ENCODE data around the gene CTPS2. TPM values are rescaled to one million over a fixed set of nuclear protein-coding genes. Genes with fewer than 3 reads are reported as not detected.

CTPS2 gene
- polyA plus RNA-seq, 3 donors: 1.4 to 3.4 (median 2.8) TPM

DNA sequence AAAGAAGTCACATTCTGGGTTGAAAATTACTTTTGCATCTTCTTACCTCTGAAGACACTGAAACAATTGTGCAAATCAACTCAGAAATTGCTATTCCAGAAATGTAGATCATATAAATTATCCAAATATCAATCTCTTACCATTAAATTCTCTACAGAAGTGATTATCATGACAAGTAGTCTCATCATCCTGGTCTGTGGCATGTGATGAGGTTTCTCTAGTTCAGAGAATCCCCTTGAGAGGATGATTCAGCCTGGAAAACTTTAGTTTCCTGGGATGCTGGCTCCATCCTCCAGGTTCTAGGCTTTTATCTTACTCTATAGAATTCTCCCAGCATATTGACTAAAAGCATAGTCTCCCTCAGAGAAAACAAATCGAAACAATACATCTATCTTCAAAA lies 138.7 kb downstream of the CTPS2 start:
- H3K4me3 ChIP-seq (replicated peaks in 1 of 3; ENCODE audit: low read depth in 2 of 3, low read length in 3 of 3): no peak overlapping the region
- no peaks in the 10 kb centered on the region for H3K79me2 ChIP-seq (ENCODE audit: insufficient read depth, low read length)
- H2AFZ ChIP-seq (ENCODE audit: insufficient read depth, low read depth, low read length, poor library complexity, severe bottlenecking): no peak overlapping the region
- Mint-ChIP-seq H3K9me3 (peaks cover 0 to 7% (median 3%) of the 10 kb centered on the region in 7 donors), H3K36me3 (no peaks in the 10 kb centered on the region), H3K4me1 (no peaks in the 10 kb centered on the region), H3K4me3 (no peak overlapping the region), H3K27me3 (ENCODE audit: low read depth in 3 of 3) (peaks cover 0 to 13% (median 0%) of the 10 kb centered on the region in 3 donors), H3K27ac (no peak overlapping the region)
- H3K4me1 ChIP-seq (ENCODE audit: control insufficient read depth in 1 of 2, insufficient read depth in 2 of 2, low read length in 2 of 2): no peaks in the 10 kb centered on the region
- no peaks in the 10 kb centered on the region for H3K36me3 ChIP-seq (replicated peaks in 1 of 2; ENCODE audit: control insufficient read depth in 1 of 2, insufficient read depth in 2 of 2, low read length in 2 of 2)
- no CpG with 5 or more reads among the region's 1 CpG for WGBS (ENCODE audit: insufficient coverage)
- TF ChIP-seq, protein P1, sequence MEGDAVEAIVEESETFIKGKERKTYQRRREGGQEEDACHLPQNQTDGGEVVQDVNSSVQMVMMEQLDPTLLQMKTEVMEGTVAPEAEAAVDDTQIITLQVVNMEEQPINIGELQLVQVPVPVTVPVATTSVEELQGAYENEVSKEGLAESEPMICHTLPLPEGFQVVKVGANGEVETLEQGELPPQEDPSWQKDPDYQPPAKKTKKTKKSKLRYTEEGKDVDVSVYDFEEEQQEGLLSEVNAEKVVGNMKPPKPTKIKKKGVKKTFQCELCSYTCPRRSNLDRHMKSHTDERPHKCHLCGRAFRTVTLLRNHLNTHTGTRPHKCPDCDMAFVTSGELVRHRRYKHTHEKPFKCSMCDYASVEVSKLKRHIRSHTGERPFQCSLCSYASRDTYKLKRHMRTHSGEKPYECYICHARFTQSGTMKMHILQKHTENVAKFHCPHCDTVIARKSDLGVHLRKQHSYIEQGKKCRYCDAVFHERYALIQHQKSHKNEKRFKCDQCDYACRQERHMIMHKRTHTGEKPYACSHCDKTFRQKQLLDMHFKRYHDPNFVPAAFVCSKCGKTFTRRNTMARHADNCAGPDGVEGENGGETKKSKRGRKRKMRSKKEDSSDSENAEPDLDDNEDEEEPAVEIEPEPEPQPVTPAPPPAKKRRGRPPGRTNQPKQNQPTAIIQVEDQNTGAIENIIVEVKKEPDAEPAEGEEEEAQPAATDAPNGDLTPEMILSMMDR (IDR thresholded peaks at IDR 0.05): no peak
- no peaks in the 10 kb centered on the region for H3K9me3 ChIP-seq (replicated peaks in 1 of 2; ENCODE audit: control insufficient read depth in 1 of 2, insufficient read depth in 1 of 2, low read length in 2 of 2)
- no peak overlapping the region for H3K9ac ChIP-seq (ENCODE audit: insufficient read depth, low read length, poor library complexity, severe bottlenecking)
- no peak overlapping the region for H3K27ac ChIP-seq (ENCODE audit: low read depth in 1 of 2, low read length in 2 of 2)
- DNase-seq: no peak
- no peaks in the 10 kb centered on the region for H4K20me1 ChIP-seq (ENCODE audit: insufficient read depth, low read length)
- peaks cover 0 to 10% of the 10 kb centered on the region in 2 donors for H3K27me3 ChIP-seq (ENCODE audit: control insufficient read depth in 2 of 2, insufficient read depth in 2 of 2, low read length in 2 of 2)
- intact Hi-C loops (cut with micrococcal nuclease): no loop called here
- H3K4me2 ChIP-seq (replicated peaks; ENCODE audit: extremely low read depth, low read length, poor library complexity, severe bottlenecking): no peak overlapping the region

DNA sequence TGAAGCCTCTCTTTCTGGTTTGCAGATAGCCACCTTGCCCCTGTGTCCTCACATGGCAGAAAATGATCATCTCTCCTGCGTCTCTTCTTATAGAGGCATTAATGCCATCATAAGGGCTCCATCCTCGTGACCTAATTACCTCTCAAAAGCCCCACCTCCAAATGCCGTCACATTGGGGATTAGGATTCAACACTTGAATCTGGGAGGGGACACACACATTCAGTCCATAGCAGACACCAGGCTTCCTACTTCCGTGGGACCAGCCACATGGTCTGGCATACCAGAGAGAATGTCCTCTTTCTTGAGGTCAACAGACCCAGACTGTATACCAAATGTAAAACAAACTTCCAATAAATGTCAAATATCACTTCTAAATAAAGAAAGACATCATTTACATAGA lies 144.8 kb downstream of the CTPS2 start:
- Histone ChIP-seq H2AFZ (ENCODE audit: insufficient read depth, low read depth, low read length, poor library complexity, severe bottlenecking) (no peak overlapping the region), H3K27ac (ENCODE audit: low read depth in 1 of 2, low read length in 2 of 2) (no peak overlapping the region), H3K9me3 (replicated peaks in 1 of 2; ENCODE audit: control insufficient read depth in 1 of 2, insufficient read depth in 1 of 2, low read length in 2 of 2) (no peaks in the 10 kb centered on the region), H3K36me3 (replicated peaks in 1 of 2; ENCODE audit: control insufficient read depth in 1 of 2, insufficient read depth in 2 of 2, low read length in 2 of 2) (no peaks in the 10 kb centered on the region), H3K4me2 (replicated peaks; ENCODE audit: extremely low read depth, low read length, poor library complexity, severe bottlenecking) (no peak overlapping the region), H3K27me3 (ENCODE audit: control insufficient read depth in 2 of 2, insufficient read depth in 2 of 2, low read length in 2 of 2) (peaks cover 0 to 2% of the 10 kb centered on the region in 2 donors), H3K4me1 (ENCODE audit: control insufficient read depth in 1 of 2, insufficient read depth in 2 of 2, low read length in 2 of 2) (no peaks in the 10 kb centered on the region), H3K9ac (ENCODE audit: insufficient read depth, low read length, poor library complexity, severe bottlenecking) (no peak overlapping the region), H3K4me3 (replicated peaks in 1 of 3; ENCODE audit: low read depth in 2 of 3, low read length in 3 of 3) (no peak overlapping the region), H4K20me1 (ENCODE audit: insufficient read depth, low read length) (no peaks in the 10 kb centered on the region), H3K79me2 (ENCODE audit: insufficient read depth, low read length) (no peaks in the 10 kb centered on the region)
- H3K36me3 Mint-ChIP-seq: no peaks in the 10 kb centered on the region
- H3K4me1 Mint-ChIP-seq: no peaks in the 10 kb centered on the region
- no peak for DNase-seq
- 100% methylated on average over 1 of the region's 4 CpGs for WGBS (ENCODE audit: insufficient coverage)
- no peak overlapping the region for H3K27ac Mint-ChIP-seq
- no peak overlapping the region for H3K4me3 Mint-ChIP-seq
- TF ChIP-seq, protein P1 (IDR thresholded peaks at IDR 0.05): no peak
- intact Hi-C loops (cut with micrococcal nuclease): no loop called here
- peaks cover 0 to 12% (median 2%) of the 10 kb centered on the region in 3 donors for H3K27me3 Mint-ChIP-seq (ENCODE audit: low read depth in 3 of 3)
- H3K9me3 Mint-ChIP-seq: peaks cover 0 to 8% (median 0%) of the 10 kb centered on the region in 7 donors

Data from CD14-positive monocyte (primary cell).